GM04504 (cell line): ENCODE results near the gene IGFBP5.

Source experiments
- DNase-seq: peaks from one replicate; pipeline ENCODE4 v3.0.0-alpha.2; 2012; ENCODE audit warnings: low read depth

The IGFBP5 gene

GRCh38 chr2:216665717-216666116 lies 29.6 kb downstream of the IGFBP5 start:
- no peak for DNase-seq

DNA sequence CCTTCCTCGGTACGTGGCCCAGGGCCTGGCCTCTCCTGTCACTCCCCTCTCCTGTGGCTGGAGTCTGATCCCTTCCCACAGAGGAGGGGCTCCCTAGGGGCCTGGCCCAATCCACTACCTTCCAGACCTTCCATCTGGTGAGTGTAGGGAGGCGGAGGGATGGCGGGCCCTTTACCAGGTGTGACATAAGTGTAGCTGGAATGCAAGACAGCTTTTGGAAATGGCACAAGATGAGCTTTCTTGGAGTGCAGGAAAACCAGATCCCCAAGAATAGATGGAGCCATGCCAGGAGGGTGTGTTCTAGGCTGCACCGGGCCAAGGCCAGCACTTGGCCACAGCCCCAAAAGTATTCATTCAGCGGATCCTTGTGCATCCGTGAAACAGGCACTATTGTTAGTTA lies 30.1 kb downstream of the IGFBP5 start:
- DNase-seq = no peak

DNA sequence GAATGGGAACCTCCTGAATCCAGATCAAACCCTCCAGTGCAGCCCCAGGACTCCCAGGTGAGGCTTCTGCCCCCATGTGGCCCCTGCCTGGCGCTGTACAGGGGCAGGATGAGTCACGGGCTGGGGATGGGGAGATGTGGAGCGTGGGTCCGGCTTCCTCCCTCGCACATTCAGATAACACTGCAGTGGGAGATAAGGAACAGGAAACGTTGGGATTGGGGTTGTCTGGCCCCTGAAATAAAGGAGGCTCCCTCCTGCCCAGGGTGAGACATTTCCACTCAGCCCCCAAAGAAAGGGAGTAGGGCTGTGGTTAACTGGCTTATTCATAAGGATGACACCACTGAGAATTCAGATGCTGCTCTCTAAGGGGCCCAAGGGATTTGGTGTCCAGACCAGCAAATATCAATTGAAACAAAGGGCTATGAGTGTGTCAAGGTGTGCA lies 30.7 kb downstream of the IGFBP5 start:
- no peak for DNase-seq

GRCh38 chr2:216663846-216664245 lies 31.5 kb downstream of the IGFBP5 start:
- DNase-seq = no peak

- no peak for DNase-seq
Measured at GRCh38 chr2:216663106-216663505, 32.2 kb downstream of the IGFBP5 start.

- peak; percentile 29 for DNase-seq
Measured at GRCh38 chr2:216661639-216662375, 33.5 kb downstream of the IGFBP5 start.

GRCh38 chr2:216661051-216661450 lies 34.3 kb downstream of the IGFBP5 start:
- DNase-seq = no peak

GRCh38 chr2:216660496-216660895 lies 34.9 kb downstream of the IGFBP5 start:
- no peak for DNase-seq

DNA sequence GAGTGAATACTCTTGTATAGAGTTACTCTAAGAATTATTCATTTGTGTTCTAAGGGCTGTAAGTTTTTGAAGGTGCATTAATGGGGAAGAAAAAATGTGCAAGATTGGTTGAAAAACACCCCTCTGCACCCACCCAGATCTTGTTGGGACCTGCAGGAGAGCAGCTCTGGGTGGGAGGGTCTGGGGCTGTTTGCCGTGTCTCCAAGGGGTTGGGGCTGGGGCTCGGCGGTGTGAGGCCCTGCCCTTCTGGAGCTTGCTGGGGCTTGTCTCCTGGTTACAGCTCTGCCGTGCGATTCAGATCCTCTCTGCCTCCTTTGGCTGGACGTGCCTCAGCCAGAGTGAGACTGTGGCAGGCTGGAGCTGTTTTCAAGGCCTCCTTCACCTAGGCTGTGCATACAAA lies 36.1 kb downstream of the IGFBP5 start:
- DNase-seq = no peak

DNA sequence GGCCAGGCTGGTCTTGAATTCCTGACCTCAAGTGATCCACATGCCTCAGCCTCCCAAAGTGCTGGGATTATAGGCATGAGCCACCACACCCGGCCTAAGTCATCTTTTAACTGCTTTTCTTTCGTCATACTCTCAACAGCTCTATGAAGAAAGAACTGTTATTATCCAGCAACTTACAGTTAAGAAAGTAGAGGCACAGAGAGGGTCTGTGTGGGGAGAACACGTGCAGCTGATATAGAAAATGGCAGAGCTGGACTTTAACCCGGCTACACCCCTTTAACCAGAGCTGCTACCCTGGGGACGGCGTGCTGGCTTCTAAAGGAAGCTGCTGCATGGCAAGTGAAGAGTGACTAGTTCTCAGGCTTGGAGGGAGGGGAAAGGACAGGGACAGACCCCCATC lies 36.6 kb downstream of the IGFBP5 start:
- no peak for DNase-seq

- DNase-seq = no peak
Measured at GRCh38 chr2:216657980-216658379, 37.4 kb downstream of the IGFBP5 start.

GRCh38 chr2:216657086-216657855 lies 38.1 kb downstream of the IGFBP5 start:
- no peak for DNase-seq

GRCh38 chr2:216654528-216655052 lies 40.8 kb downstream of the IGFBP5 start:
- DNase-seq = no peak

DNA sequence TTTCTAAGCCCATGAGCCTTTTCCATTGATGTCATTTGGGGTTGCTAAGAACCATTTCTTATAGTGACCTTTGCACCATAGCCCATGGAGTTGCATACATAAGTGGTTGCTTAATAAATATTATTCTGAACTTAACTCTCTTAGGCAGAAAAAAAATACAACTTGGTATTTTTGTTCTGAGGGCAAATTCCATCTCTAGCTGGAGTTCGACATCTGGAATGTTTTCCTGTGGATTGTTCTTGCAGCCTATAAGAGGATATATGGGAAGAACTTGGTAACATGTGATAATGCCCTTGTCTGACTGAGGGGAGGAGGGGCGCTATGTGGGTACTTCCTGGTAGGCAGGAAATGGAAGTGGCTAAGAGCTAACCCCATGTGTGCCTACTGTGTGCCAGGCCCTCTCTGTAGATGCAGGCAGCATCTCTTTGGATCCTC lies 41.4 kb downstream of the IGFBP5 start:
- DNase-seq = no peak

- DNase-seq = no peak
Measured at GRCh38 chr2:216653093-216653799, 42.1 kb downstream of the IGFBP5 start.

DNA sequence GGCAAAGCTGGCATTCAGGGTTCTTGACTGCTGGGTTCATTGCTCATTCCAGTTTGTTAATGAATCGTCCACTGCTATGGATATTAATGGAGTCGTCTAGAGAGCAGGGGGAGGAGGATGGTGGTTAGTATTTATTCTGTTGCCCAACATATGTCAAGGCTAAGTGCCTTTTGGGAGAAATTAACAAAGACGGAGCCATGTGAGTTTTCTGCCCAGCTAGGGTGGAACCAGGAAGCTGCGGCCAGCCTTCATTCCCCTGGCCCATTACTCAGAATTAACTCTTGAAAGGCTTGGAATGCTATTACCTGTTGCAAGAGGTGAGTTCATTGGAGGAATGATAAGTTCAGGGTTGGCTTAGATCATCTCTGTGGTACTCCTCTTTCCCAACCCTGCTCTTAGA lies 42.8 kb downstream of the IGFBP5 start:
- no peak for DNase-seq

- DNase-seq = no peak
Measured at GRCh38 chr2:216651351-216651881, 43.9 kb downstream of the IGFBP5 start.

DNA sequence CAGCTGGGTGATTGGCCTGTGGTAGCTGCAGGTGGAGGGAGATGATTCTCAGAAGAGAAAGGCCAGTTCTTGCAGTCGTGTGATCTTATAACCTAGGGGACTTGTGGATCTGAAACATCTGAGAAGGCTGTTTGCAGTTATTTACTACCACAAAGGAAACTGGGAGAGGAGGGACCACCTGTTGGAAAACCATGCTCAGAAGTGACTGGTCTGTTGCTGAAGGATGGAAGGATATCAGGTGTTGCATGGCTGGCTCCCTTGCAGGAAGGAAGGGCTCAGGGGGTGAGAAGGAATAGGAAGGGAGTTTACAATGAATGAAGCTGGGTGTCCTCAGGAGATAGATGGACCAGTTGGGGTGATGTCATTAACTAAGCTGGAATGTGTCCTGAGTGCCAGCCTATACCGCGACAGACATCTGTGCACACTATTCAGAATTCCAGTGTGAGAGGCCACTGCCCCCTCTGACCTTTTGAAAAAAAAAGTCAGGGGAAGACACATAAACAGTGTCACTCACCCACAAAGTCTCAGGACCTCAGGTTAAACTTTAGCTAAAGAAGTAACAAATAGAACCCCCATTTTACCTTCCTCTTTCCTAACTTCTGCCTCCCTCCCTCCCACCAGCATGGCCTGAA lies 44.6 kb downstream of the IGFBP5 start:
- no peak for DNase-seq

GRCh38 chr2:216649574-216649973 lies 45.8 kb downstream of the IGFBP5 start:
- no peak for DNase-seq

GRCh38 chr2:216648105-216648504 lies 47.2 kb downstream of the IGFBP5 start:
- no peak for DNase-seq

GRCh38 chr2:216646116-216646515 lies 49.2 kb downstream of the IGFBP5 start:
- DNase-seq = no peak

DNA sequence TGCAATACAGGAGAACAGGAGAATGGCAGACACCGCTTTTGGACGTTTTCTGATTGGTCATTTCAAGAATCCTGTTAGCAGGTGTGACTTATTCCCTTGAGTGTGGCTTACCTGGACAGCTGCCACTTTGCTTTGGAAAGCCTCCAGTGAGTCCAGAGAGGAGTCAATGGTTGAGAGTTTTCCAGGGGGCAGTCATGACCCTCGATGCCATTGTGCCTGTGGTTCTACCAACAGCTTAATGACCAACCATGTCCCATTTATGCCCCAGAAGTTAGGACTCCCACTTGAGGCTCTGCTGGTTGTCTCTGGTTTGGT lies 49.8 kb downstream of the IGFBP5 start:
- no peak for DNase-seq
